Gastroesophageal sphincter (tissue), 4 donors: ENCODE data around the gene ASIC3. TPM values are rescaled to one million over a fixed set of nuclear protein-coding genes. Genes with fewer than 3 reads are reported as not detected.
A peak's percentile ranks its signal among the peaks of the same experiment; 100 is the strongest.

ENCODE experiments used
- ATAC-seq: fragments of 150-250 bp; one replicate; pipeline ENCODE4 v1.9.1; 2016; ENCODE audit warnings: mild to moderate bottlenecking, moderate library complexity
- H3K27ac ChIP-seq, 4 donors: fragments of 200-600 bp; sonication (generic) in 3 of 4; 1 replicate in 3 of 4; 2 replicates in 1 of 4; pipeline ENCODE4 v1.5.1; 2016 to 2019
- H3K27me3 ChIP-seq: fragments of 200-600 bp; sonication (generic); one replicate; pipeline ENCODE4 v1.5.1; 2019
- H3K36me3 ChIP-seq, 2 donors: fragments of 200-600 bp; sonication (generic); one replicate each; pipeline ENCODE4 v1.5.1; 2019; ENCODE audit warnings: control low read depth in 1 of 2
- H3K4me1 ChIP-seq, 3 donors: fragments of 200-600 bp; sonication (generic); 1 replicate in 2 of 3; 2 replicates in 1 of 3; pipeline ENCODE4 v1.5.1; 2016 to 2019; ENCODE audit warnings: control low read depth in 2 of 3
- H3K4me3 ChIP-seq, 2 donors: fragments of 200-600 bp; sonication (generic); one replicate each; pipeline ENCODE4 v1.5.1; 2019; ENCODE audit warnings: mild to moderate bottlenecking in 1 of 2, moderate library complexity in 1 of 2
- H3K9me3 ChIP-seq, 3 donors: fragments of 200-600 bp; sonication (generic); one replicate each; pipeline ENCODE4 v1.5.1; 2017 to 2019; ENCODE audit warnings: control low read depth in 2 of 3
- CTCF ChIP-seq, 4 experiments: fragments of 200-600 bp in 2 of 4; fragments of 450-650 bp in 2 of 4; sonication (generic) in 1 of 4; IDR thresholded peaks; one replicate each; pipeline ENCODE4 v1.5.1; 2017 to 2019; ENCODE audit warnings: antibody characterized with exemption in 4 of 4, mild to moderate bottlenecking in 2 of 4, moderate library complexity in 2 of 4
- EP300 ChIP-seq: sonication (generic); formaldehyde crosslinking; IDR thresholded peaks from one replicate; pipeline ENCODE4 v1.6.1; 2017; ENCODE audit warnings: antibody characterized with exemption, mild to moderate bottlenecking
- POLR2A ChIP-seq, 2 donors: fragments of 450-650 bp; IDR thresholded peaks; one replicate each; pipeline ENCODE4 v1.6.1; 2017; ENCODE audit warnings: antibody characterized with exemption in 2 of 2, mild to moderate bottlenecking in 2 of 2, moderate library complexity in 1 of 2
- POLR2AphosphoS5 ChIP-seq: sonication (generic); formaldehyde crosslinking; IDR thresholded peaks from one replicate; pipeline ENCODE4 v1.6.1; 2017; ENCODE audit warnings: antibody characterized with exemption
- WGBS, 2 donors: methylation state at CpG; one replicate each; pipeline ENCODE4 v1.1.5; 2018; ENCODE audit warnings: low coverage in 1 of 2; 5-methylcytosine and 5-hydroxymethylcytosine counted together
- total RNA-seq, 4 donors: library from RNA; depleted of rRNA; stranded (reverse); fragments of >200 nt; gene quantifications; one replicate each; pipeline ENCODE4 v1.1.0, GENCODE V29; 2016

ASIC3 gene
- total RNA-seq, 4 donors from 2014 or later, result 1.7 to 3.1 (median 2.1) TPM; not detected in 1

GRCh38 chr7:151062399-151063211 lies 14.3 kb downstream of the ASIC3 start:
- Histone ChIP-seq H3K4me1 (peaks cover 3 to 56% (median 30%) of the 10 kb centered on the region in 3 donors), H3K36me3 (peaks cover 0 to 47% of the 10 kb centered on the region in 2 donors), H3K27ac (peak overlapping the region; percentile 19 to 99 (median 90)), H3K27me3 (no peaks in the 10 kb centered on the region), H3K9me3 (no peaks in the 10 kb centered on the region), H3K4me3 (peak overlapping the region; percentile 13 to 43)
- ATAC-seq, result peak; percentile 39
- no peak for TF ChIP-seq CTCF (IDR thresholded peaks at IDR 0.05)
- no peak for TF ChIP-seq POLR2A (IDR thresholded peaks at IDR 0.05)
- no peak for TF ChIP-seq POLR2AphosphoS5
- TF ChIP-seq EP300, result no peak
- no CpG with 5 or more reads among the region's 43 CpGs for WGBS, 2 donors

- Histone ChIP-seq H3K27me3 (no peaks in the 10 kb centered on the region), H3K4me1 (peaks cover 3 to 54% (median 30%) of the 10 kb centered on the region in 3 donors), H3K27ac (peak overlapping the region; percentile 19 to 99 (median 90)), H3K4me3 (peak overlapping the region; percentile 13 to 43), H3K9me3 (no peaks in the 10 kb centered on the region), H3K36me3 (peaks cover 0 to 53% of the 10 kb centered on the region in 2 donors)
- WGBS, 2 donors, result 0% methylated on average over 1 of the region's 11 CpGs; no CpG with 5 or more reads in 1 of the 2 donors
- TF ChIP-seq POLR2AphosphoS5 (peak; percentile 53), EP300 (no peak), POLR2A (IDR thresholded peaks at IDR 0.05) (no peak), CTCF (IDR thresholded peaks at IDR 0.05) (no peak)
- peak; percentile 35 for ATAC-seq
Measured at GRCh38 chr7:151063212-151063561, 14.9 kb downstream of the ASIC3 start.

- Histone ChIP-seq H3K27ac (no peak overlapping the region), H3K4me1 (peaks cover 3 to 43% (median 22%) of the 10 kb centered on the region in 3 donors), H3K36me3 (peaks cover 0 to 65% of the 10 kb centered on the region in 2 donors), H3K9me3 (no peaks in the 10 kb centered on the region), H3K27me3 (no peaks in the 10 kb centered on the region), H3K4me3 (no peak overlapping the region)
- 83 to 100% methylated on average over 1 of the region's 18 CpGs for WGBS, 2 donors
- TF ChIP-seq POLR2AphosphoS5 (no peak), POLR2A (IDR thresholded peaks at IDR 0.05) (no peak), CTCF (IDR thresholded peaks at IDR 0.05) (no peak), EP300 (no peak)
- ATAC-seq, result no peak
Measured at GRCh38 chr7:151064454-151064853, 16.1 kb downstream of the ASIC3 start.

- no peak for ATAC-seq
- no peak overlapping the region for H3K27ac ChIP-seq
- no CpG with 5 or more reads among the region's 6 CpGs for WGBS, 2 donors
- no peak overlapping the region for H3K4me3 ChIP-seq
- no peaks in the 10 kb centered on the region for H3K27me3 ChIP-seq
- H3K36me3 ChIP-seq, result peaks cover 0 to 71% of the 10 kb centered on the region in 2 donors
- no peaks in the 10 kb centered on the region for H3K9me3 ChIP-seq
- H3K4me1 ChIP-seq, result peaks cover 3 to 42% (median 22%) of the 10 kb centered on the region in 3 donors
- TF ChIP-seq EP300 (no peak), CTCF (IDR thresholded peaks at IDR 0.05) (no peak), POLR2AphosphoS5 (no peak), POLR2A (IDR thresholded peaks at IDR 0.05) (no peak)
Measured at GRCh38 chr7:151064993-151065392, 16.7 kb downstream of the ASIC3 start.

GRCh38 chr7:151065516-151065915 lies 17.2 kb downstream of the ASIC3 start:
- H3K27ac ChIP-seq, result no peak overlapping the region
- no peak overlapping the region for H3K4me3 ChIP-seq
- no peaks in the 10 kb centered on the region for H3K9me3 ChIP-seq
- ATAC-seq, result no peak
- no peaks in the 10 kb centered on the region for H3K27me3 ChIP-seq
- TF ChIP-seq POLR2AphosphoS5 (no peak), EP300 (no peak), CTCF (IDR thresholded peaks at IDR 0.05) (no peak), POLR2A (IDR thresholded peaks at IDR 0.05) (no peak)
- peaks cover 3 to 37% (median 22%) of the 10 kb centered on the region in 3 donors for H3K4me1 ChIP-seq
- WGBS, 2 donors, result 85 to 88% methylated on average over 9 to 11 of the region's 14 CpGs
- H3K36me3 ChIP-seq, result peaks cover 0 to 76% of the 10 kb centered on the region in 2 donors
